HG03159 (cell line): Measurements from ENCODE around the gene ENTPD1.
"Not testable (repeated sequence)": the region's sequence is repeated elsewhere in the genome, so short reads cannot be mapped to it uniquely, and the experiment has no call there.

ENCODE experiments used
- ATAC-seq: cut with Tn5 transposase; IDR thresholded peaks from one replicate; pipeline ENCODE4 v1.9.1; 2021; ENCODE audit warnings: mild to moderate bottlenecking, moderate library complexity; ENCODE audit not compliant: unreplicated experiment

ENTPD1 gene

DNA sequence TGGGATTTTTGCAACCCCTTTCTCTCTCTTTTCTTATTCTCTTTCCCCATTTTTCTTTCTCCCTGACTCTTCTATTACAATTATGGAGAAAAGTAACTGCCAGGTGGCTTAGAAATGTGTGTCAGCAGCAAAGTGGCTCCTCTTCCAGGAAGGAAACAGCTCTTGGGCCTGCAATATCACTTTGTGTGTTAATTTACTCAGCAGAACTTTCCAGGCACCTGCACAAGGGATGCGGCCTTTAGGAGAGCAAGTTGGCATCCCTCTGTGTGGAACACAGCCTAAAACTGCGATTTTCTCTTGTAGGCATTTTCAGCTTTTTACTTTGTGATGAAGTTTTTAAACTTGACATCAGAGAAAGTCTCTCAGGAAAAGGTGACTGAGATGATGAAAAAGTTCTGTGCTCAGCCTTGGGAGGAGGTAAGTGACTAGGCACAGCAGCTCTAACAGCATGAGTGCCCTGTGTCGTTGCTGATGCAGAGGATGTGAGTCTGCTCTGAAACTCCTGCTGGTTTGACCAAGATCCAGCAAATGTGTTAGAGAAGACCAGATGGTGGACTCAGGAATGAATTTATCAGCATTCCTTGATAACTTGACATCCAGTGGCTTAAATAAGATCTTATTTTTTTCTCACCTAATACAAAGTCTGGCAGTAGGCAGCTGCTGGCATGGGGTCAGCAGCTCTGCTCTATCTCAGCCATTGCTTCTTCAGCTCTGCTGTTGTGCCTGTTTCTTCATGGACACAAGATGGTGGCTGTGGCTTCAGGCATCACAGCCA lies 104.4 kb downstream of the ENTPD1 start:
- no peak for ATAC-seq

DNA sequence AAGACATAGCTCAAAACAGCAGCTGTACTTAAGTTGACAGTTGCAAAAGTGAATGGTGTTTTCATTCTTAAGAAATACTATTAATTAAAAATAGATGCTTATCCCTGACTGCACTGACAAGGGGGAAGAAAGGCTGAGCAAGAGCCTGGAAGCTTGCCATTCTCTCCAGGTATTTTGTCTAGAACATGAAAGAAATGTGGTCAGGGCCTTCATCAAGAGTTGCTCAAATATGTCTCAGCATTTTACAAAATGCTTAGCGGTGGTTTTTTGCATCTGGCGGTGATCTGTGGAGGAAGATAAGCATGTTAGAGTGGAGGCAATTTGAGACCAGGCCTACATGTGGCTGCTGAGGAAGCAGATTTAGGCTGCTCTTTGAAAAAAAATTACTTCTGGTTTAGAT lies 105.4 kb downstream of the ENTPD1 start:
- ATAC-seq: no peak

DNA sequence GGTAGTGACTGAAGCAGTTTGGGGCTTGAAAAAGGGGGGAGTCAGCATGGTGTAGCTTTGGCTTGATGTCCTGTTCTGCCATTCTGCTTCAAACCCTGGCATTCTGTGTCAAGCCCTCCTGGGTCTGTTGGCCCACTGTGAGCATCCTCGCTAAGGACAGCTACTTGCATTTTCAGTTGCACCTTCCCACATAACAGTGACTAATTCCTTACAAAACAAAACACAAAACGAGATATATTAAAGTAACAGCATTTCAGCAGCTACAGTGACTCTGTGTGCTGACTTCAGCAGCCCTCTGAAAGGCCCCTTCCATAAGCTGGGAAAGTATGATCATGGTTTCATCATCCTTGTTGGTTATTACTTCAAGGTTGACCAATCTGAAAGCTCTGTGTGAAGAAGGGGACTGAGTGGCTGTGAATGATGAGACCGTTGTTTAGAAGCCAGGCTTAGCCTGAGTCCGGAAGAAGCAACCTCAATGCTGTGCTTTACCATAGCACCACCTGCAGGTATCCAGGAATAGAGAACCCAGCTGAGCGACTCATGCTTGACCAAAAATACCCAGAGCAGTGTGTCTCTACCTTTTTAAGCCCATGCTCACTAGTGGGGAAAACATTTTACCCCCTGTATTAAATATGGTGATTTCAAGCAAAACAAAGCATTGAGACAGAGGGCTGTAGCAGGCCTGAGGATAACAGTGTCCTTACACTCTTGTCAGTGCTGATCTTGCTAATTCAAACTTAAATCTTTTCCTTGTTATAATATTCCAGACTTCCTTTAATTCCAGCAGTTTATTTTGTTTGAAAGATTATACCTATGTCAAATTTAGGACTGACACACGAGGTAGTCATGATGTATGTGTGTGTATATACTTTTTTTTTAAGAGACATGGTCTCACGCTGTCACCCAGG lies 109.2 kb downstream of the ENTPD1 start:
- ATAC-seq: peak; percentile 88

DNA sequence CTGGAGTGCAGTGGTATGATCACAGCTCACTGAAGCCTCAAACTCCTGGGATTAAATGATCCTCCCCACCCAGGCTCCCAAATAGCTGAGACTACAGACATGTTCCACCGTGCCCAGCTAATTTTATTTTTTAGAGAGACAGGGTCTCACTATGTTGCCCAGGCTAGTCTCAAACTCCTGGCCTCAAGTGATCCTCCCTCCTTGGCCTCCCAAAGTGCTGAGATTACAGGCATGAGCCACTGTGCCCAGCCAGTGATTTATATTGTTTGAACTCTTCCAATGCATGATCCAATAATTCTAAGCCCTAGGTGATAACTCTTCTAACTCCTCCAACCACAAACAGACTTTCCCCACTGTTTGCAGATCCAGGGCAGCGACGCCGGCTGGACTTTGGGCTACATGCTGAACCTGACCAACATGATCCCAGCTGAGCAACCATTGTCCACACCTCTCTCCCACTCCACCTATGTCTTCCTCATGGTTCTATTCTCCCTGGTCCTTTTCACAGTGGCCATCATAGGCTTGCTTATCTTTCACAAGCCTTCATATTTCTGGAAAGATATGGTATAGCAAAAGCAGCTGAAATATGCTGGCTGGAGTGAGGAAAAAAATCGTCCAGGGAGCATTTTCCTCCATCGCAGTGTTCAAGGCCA lies 110.0 kb downstream of the ENTPD1 start:
- no peak for ATAC-seq

DNA sequence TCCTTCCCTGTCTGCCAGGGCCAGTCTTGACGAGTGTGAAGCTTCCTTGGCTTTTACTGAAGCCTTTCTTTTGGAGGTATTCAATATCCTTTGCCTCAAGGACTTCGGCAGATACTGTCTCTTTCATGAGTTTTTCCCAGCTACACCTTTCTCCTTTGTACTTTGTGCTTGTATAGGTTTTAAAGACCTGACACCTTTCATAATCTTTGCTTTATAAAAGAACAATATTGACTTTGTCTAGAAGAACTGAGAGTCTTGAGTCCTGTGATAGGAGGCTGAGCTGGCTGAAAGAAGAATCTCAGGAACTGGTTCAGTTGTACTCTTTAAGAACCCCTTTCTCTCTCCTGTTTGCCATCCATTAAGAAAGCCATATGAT lies 110.5 kb downstream of the ENTPD1 start:
- no peak for ATAC-seq

DNA sequence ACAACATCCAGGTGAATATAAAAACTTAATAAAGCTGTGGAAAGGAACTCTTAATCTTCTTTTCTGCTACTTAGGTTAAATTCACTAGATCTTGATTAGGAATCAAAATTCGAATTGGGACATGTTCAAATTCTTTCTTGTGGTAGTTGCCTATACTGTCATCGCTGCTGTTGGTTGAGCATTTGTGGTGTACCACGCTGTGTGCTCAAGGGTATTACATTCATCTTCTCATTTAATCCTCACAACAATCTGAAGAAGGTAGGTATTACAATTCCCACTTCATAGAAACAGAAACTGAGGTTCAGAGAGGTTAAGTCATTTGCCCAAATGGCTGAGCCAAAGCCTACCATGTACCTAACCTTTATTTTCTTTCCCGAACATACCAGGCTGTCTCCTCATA lies 111.9 kb downstream of the ENTPD1 start:
- no peak for ATAC-seq

DNA sequence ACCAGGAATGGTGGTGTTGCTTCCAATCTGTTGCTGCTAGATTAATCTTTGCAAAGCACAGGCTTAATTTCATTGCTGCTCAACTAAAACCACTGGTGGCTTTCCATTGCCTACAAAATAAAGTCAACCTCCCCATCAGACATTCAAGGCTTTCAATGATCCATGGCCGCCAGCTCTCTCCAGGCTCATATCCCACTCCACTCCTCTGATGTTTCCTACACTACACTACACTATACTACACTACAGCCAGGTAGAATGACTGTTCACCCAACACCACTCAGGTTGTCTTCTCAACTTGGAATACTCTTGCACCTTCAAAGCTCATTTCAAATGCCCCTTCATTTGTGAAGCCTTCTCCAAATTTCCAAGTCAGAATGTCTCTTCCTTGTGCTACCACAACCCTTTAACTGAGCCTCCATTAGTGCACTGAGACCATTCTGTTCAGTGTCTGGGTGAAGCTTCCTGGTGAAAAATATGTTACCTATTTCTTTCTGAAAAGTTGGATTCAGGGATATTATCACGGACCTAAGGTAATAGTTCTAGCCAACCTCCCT lies 116.3 kb downstream of the ENTPD1 start:
- no peak for ATAC-seq

DNA sequence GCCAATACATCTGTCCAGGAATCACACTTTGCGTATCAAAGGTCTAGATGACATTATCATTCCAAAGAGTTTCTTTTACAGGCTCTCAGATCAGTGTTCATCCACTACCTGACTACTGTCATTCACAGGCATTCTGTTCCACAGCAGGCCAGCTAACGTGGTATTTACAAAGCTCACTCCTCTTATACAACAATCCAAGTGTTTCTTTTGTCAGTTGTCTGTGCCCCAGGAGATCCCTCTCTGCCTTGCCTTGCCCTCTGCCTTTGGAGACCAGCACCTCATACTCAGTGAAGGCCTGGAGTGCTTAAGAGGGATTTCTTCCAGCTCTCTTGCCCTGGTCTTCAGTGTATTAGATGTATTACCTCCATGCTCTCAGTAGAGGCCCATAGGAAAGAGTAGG lies 117.2 kb downstream of the ENTPD1 start:
- ATAC-seq: no peak

DNA sequence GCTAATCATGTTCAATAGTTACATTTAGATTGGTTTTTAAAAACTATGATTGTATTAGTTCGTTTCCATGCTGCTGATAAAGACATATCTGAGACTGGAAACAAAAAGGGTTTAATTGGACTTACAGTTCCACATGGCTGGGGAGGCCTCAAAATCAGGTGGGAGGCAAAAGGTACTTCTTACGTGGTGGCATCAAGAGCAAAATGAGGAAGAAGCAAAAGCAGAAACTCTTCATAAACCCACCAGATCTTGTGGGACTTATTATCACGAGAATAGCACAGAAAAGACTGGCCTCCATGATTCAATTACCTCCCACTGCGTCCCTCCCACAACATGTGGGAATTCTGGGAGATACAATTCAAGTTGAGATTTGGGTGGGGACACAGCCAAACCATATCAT lies 117.7 kb downstream of the ENTPD1 start:
- no peak for ATAC-seq

DNA sequence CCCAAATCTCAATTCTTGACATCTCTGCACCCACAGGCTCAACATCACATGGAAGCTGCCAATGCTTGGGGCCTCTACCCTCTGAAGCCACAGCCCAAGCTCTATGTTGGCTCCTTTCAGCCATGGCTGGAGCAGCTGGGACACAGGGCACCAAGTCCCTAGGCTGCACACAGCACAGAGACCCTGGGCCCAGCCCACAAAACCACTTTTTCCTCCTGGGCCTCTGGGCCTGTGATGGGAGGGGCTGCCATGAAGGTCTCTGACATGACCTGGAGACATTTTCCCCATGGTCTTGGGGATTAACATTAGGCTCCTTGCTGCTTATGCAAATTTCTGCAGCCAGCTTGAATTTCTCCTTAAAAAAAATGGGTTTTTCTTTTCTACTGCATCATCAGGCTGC lies 118.8 kb downstream of the ENTPD1 start:
- ATAC-seq: not testable (repeated sequence)

DNA sequence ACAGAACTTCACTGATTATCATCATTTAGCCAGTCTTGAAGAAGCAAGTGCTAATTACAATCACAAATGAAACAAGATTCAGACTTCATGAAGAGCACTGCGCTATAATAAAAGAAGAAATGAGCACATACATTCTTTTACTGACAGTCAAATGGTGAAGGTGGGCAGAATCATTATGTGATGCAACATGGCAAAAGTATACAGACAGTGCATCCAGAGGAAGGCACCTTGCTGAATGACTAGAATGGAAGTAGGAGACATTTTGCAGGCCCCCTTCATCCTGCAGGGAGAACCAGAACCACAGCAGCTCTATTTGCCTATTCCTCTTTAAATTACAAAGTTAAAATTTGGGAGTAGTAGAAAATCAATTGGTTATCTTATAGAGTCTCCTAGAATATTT lies 120.8 kb downstream of the ENTPD1 start:
- no peak for ATAC-seq

DNA sequence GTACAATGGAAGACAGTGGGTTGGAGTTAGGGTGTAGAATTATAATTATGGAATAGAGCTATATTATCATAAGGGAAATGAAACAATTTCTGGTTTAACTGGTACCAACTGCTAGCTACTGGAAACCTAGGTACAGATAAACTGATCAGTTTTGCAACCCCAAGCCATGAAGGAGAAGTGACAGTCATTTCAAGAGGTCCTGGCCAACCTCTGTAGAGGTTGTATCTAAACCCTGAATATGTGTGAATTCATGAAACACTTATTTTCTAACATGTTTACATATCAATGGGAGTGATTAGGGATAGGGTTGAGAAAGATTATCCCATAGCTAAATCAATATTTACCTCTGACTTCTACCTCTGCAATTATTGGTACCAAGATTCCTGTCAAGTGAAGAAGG lies 121.9 kb downstream of the ENTPD1 start:
- ATAC-seq: peak; percentile 62

DNA sequence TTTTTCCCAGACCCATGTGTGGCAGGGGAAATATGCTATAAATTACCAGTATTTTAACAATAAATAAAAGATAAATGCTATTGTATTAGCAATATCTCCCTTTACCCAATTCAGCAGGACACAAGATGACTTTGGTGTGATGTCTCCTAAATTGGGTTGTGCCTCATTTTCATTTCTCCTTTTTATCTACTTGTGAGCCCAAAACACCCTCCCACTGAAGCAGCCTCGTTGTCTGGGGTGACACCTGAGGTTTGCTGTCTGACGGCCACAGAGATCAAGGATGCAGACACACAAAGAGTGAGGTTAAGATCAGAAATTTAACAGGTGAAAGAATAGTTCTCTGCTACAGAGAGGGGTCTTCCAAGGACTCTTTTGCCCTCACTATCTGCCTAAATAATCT lies 124.7 kb downstream of the ENTPD1 start:
- no peak for ATAC-seq

DNA sequence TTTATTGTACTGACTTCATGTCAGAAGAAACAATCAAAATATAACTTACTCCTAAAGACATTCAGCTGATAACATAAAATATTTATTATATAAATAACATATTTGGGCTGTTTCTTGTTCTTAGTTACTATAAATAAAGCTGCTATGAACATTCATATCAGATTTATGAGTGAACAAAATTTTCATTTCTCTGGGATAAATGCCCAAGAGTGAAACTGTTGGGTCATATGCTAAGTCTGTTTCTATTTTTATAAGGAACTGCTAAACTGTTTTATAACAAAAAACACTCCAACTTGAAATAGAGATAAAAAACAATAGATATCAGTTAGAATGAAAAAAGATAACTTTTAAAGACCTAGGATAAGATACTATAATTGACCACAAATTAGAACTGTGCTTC lies 125.4 kb downstream of the ENTPD1 start:
- ATAC-seq: no peak

DNA sequence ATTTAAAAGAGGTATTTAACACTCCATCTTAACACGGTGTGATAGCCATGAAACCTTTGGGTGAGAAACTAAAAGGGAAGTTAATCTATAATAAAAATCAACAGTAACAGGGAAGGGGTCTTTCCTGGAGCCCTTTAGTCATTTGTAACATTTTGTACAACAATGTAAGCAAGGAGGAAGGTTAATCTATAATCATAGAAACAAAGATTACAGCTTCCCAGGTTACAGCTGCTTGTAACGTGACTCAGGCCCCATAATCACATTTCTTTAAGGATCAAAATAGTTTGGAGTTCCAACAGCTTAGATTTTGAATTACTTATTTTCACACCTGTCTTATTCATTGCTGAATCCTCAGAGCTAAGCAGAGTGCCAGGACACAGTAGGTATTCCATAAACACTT lies 133.9 kb downstream of the ENTPD1 start:
- no peak for ATAC-seq

DNA sequence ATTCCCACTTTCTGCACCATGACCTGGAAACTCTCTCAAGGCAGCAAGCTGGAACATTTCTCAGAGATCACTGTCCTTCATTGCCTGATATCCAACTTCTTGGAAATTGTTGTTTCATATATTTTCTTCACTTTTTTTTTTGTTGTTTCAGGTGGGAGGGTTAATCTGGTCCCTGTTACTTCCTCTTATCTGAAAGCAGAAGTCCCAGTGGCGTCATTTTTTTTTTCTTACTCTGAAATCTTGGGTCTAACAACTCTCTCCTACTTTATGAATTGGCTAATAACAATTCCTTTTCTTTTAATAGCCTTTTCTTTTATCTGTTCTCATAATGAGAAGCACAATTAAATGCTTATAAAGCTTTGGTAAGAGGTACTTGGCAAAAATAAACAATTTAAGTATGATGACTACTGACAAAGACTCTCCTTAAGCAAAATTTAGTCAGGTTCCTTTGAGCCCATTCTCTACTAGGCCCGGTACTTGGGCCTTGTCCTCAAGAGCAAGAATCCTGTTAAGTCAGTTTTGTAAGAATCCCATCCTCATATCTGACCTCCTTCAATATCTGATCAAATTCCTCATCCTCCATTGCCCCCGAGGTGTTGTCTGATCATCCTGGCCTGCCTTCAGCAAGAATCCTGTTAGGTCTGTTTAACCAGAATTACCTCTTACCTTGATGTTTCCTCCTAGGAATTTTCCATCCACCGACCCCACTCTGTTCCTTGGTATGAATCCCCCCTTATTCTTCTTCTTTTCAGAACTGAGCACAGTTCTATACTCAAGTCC lies 140.3 kb downstream of the ENTPD1 start:
- no peak for ATAC-seq

DNA sequence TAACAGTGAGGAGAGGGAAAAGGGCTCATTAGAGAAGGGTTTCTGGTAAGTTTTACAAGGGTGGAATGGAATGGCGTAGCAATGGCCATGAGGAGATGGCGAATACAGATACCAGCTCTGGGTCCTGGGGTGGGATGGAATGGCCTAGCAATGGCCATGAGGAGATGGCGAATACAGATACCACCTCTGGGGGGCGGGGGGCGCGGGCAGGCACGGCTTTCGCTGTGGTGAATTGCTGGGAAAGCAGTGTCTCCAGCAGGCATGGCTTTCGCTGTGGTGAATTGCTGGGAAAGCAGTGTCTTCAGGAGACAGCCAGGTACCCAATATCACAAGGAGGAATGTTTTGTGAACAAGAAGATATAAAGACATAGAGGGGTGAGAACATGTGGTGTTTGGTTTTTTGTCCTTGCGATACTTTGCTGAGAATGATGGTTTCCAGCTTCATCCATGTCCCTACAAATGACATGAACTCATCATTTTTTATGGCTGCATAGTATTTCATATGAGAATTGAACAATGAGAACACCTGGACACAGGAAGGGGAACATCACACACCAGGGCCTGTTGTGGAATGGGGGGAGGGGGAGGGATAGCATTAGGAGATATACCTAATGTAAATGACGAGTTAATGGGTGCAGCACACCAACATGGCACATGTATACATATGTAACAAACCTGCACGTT lies 150.1 kb downstream of the ENTPD1 start:
- ATAC-seq: not testable (repeated sequence)

DNA sequence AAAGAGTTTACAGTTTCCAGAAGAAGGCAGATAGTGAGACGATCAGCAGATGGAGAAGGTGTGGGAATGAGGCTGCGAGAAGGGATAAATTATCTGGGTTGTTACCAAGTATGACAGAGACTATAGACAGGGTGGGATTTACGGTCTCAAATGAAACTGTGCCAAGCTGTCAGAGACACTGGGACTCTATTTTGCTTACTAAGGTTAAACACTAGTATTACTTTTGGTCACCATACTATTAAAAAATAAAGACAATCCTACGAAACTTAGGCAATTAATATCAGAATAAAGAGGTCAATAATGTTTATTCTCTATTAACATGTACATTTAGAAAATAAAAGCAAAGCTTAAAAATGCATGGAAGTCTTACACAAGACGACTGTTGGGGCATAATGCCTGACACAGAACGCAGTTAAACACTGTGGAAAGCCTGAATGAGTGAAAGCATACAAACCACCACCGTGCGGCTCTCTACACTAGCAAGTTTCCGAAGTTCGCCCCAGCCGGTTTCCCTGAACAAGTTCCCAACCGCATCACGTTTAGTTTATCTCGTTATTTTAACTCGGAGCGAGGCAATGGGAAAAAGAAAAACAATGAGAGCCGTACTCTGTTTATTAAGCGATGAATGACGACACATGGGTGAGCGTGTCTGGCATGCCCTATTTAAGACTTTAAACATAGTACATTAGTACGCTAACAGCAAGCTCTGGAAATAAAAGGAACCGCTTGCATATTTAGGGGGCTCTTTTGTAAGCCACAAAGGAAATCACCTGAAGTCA lies 150.9 kb downstream of the ENTPD1 start:
- peak; percentile 34 for ATAC-seq
